GM12864 (cell line): ENCODE data around the gene AHCTF1.

ENCODE experiments used
- DNase-seq: peaks from one replicate; pipeline ENCODE4 v3.0.0-alpha.2; 2011; ENCODE audit warnings: low read depth
- H3K4me3 ChIP-seq: 2 replicates; pipeline ENCODE4 v1.5.1; 2011; ENCODE audit warnings: mild to moderate bottlenecking, low read depth, low read length, control low read depth
- TF ChIP-seq, protein P1 (sequence below): IDR thresholded peaks from 2 replicates; pipeline ENCODE4 v1.5.1; 2011; ENCODE audit warnings: low read depth, mild to moderate bottlenecking, moderate library complexity, low read length, control low read depth, inconsistent platforms; ENCODE audit errors: missing control alignments

Gene AHCTF1

DNA sequence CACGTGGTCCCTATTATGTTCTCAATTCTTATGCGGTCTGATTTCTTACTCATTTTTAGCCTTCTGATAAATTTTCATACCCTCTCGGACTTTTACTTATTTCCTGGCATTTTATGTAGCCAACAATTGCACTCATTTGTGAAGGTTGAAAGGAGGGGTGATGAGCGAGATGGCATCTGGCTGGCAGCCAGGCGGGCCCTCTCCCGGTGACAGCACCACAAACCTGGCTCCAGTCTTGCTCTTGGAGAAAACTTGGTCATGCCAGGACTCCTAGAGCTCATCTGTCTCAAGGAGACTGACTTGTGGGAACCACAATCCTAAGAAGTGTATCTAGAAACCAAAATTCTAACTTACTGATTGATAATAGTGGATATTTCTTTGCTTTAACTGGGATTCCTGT, 14.6 kb upstream of the AHCTF1 start:
- no peak for DNase-seq
- H3K4me3 ChIP-seq: no peak overlapping the region
- TF ChIP-seq, protein P1, sequence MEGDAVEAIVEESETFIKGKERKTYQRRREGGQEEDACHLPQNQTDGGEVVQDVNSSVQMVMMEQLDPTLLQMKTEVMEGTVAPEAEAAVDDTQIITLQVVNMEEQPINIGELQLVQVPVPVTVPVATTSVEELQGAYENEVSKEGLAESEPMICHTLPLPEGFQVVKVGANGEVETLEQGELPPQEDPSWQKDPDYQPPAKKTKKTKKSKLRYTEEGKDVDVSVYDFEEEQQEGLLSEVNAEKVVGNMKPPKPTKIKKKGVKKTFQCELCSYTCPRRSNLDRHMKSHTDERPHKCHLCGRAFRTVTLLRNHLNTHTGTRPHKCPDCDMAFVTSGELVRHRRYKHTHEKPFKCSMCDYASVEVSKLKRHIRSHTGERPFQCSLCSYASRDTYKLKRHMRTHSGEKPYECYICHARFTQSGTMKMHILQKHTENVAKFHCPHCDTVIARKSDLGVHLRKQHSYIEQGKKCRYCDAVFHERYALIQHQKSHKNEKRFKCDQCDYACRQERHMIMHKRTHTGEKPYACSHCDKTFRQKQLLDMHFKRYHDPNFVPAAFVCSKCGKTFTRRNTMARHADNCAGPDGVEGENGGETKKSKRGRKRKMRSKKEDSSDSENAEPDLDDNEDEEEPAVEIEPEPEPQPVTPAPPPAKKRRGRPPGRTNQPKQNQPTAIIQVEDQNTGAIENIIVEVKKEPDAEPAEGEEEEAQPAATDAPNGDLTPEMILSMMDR: no peak

DNA sequence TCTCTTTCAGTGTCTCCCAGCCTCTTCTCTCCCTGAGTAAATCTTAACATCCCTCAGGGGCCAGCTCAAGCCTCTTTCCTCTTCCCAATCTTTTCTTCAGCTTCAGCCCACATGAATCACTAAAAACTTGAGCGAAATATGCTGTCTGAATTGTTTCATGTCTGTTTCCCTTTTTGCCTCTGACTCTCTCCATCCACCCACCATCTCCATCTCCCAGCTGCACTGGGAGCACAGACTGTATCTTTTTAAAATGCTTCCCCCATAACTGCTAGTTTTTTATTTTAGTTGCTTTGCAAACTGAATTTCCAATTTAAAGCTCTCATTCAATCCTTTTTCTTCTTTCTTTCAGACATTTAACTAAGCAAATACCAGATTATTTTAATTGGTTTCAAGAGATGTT, 3.0 kb upstream of the AHCTF1 start:
- no peak overlapping the region for H3K4me3 ChIP-seq
- DNase-seq: no peak
- TF ChIP-seq, protein P1: no peak

DNA sequence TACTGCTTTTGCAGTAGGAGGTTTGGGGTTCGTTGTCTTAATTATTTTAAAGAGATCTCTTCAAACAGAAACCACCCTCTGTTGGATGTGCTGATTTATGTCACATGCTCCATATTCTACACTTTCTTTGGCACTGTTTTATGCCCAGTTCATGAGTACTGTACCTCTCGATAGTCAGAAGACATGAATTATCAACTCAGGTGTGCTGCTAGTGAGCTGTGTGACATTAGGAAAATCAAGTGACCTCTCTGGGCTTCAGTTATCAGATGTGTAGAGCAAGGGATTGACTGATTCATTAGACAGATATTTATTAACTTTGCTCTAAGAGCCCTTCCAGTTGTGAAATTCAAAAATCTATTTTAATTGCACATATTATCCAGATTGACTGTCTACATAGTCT, 2.1 kb upstream of the AHCTF1 start:
- DNase-seq: no peak
- H3K4me3 ChIP-seq: no peak overlapping the region
- TF ChIP-seq, protein P1: no peak

DNA sequence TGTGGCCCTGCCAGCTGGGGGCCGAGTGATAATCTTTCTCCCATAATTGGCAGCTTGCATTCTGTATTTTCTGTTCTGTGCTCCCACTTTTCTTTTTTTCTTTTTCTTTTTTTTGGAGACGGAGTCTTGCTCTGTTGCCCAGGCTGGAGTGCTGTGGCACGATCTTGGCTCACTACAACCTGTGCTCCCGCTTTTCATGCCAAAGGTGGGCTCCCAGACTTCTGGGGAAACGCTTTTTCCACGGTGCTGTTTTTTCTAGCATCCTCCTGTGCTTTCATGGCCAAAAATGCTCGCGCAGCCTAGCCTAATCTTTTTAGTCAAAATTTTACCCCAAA, 585 bp upstream of the AHCTF1 start:
- TF ChIP-seq, protein P1: no peak
- H3K4me3 ChIP-seq: peak overlapping the region; percentile 93
- no peak for DNase-seq

DNA sequence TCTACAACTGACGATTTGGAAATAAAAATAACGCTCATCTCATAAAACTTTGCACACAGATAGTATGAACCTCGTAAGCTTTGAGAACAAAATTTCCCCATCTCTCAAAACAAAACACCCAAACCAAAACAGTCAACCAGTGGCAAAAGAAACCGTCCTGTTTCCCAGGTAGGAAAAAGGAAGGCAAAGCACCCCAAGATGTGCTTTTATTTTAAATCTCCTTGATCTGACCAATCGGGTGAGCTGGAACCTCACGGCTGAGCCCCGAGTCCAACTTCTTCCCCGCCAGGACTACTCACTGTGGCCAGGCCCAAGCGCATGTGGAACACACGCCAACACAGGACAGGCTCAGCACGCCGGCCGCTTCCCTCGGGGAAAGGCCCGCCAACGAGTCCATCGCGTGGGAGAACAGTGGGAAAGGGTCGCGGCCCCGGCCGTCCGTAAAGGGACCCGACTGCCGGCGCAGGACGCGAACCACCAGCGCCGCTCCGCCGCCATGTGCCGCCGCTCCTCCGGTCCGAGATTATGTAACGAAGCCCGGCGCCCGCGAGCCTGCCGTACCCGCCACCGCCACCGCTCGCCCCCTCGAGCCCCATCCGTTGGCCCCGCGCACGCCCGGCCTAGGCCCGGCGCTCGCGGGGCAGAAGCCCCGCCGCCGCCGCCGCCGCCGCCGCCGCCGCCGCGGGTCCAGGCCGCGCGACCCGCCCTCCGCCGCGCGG, 759 bp downstream of the AHCTF1 start:
- TF ChIP-seq, protein P1: no peak
- peak overlapping the region; percentile 93 for H3K4me3 ChIP-seq
- peak; percentile 21 for DNase-seq

DNA sequence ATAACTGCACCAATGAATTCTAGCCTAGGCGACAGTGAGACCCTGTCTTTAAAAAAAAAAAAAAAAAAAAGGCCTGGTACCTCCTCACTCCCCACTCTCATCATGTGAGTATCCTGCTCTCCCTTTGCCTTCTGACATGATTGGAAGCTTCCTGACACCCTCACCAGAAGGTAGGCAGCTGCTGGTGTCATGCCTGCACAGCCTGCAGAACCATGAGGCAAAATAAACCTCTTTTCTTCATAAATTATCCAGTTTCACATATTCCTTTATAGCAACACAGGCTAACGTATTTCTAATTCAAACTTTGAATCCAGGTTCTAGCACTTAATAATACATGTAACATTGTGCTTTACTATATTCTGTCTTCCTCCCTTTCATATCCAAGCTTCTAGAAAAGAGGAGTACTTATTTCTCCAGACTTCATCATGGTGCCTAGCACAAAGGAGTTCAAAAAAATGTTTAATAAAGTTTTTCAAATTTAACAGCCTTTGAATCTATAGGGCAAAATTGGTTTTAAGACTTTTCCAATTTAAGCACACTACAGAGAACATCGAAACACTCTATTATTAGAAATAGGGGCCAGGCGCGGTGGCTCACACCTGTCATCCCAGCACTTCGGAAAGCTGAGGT, 5.6 kb downstream of the AHCTF1 start:
- TF ChIP-seq, protein P1: no peak
- no peak for DNase-seq
- H3K4me3 ChIP-seq: no peak overlapping the region

DNA sequence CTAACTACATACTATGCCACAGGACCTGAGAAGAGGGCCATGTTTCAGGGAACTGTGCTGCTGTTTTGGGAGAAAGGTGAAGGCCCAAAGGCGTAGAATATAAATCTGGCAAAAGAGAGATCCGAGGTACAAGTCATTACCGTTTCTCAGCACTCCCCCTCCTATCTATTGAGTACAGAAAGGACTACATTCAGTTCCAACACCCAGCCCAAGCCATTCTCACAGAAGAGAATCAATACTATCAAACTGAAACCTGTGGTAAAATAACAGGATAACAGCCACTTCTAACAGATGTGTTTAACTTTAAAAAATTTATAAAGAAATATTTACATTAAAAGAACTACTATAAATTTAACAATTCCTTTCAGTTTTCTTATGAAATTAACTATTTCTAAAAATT, 7.8 kb downstream of the AHCTF1 start:
- H3K4me3 ChIP-seq: no peak overlapping the region
- TF ChIP-seq, protein P1: no peak
- DNase-seq: no peak
